Pancreas (tissue), 10 donors: Measurements from ENCODE around the gene MATN4. TPM values are rescaled to one million over a fixed set of nuclear protein-coding genes. Genes with fewer than 3 reads are reported as not detected.

Source experiments
- ATAC-seq, 4 donors: fragments of 200-7000 bp; cut with Tn5 transposase; one replicate each; pipeline versions ENCODE4 v1.8.0 to v1.9.1; 2020; ENCODE audit warnings: mild to moderate bottlenecking in 4 of 4, moderate library complexity in 4 of 4
- DNase-seq, 6 donors: peaks; one replicate each; pipeline ENCODE4 v3.0.0-alpha.2; 2020
- FAIRE-seq: peaks from 2 replicates; lab custom pipeline; 2012; peaks lifted over from hg19 to GRCh38; lab: Jason Lieb, UNC
- H3K27ac ChIP-seq, 4 donors: fragments of 200-600 bp; sonication (generic); 1 replicate in 3 of 4; 2 replicates in 1 of 4; pipeline versions ENCODE4 v1.5.0 to v1.8.0; 2020
- H3K27me3 ChIP-seq, 4 donors: fragments of 200-600 bp; one replicate each; pipeline ENCODE4 v1.8.0; 2021
- H3K36me3 ChIP-seq, 3 donors: fragments of 200-600 bp; sonication (generic) in 1 of 3; one replicate each; pipeline versions ENCODE4 v1.5.0 to v1.8.0; 2020 to 2021
- H3K4me1 ChIP-seq, 3 donors: fragments of 200-600 bp; one replicate each; pipeline ENCODE4 v1.8.0; 2021
- H3K4me3 ChIP-seq, 4 donors: fragments of 200-600 bp; sonication (generic) in 2 of 4; one replicate each; pipeline versions ENCODE4 v1.5.0 to v1.8.0; 2020 to 2021
- H3K9me3 ChIP-seq, 4 donors: fragments of 200-600 bp; one replicate each; pipeline ENCODE4 v1.8.0; 2021
- CTCF ChIP-seq, 4 donors: fragments of 200-600 bp; sonication (generic) in 3 of 4; IDR thresholded peaks; one replicate each; pipeline versions ENCODE4 v1.5.0 to v1.8.0; 2021; ENCODE audit warnings: antibody characterized with exemption in 4 of 4
- WGBS, 2 donors: extraction: QIAGEN DNeasy Blood & Tissue Kit; methylation state at CpG; one replicate each; pipeline ENCODE4 v1.1.7; 2013; 5-methylcytosine and 5-hydroxymethylcytosine counted together
- intact Hi-C, 3 donors: fragments of 100-400 bp; cut with DNase I; formaldehyde crosslinking; loops; one replicate each; pipeline versions ENCODE4 v1.11.1 to v1.14.2; 2022
- polyA plus RNA-seq, 2 donors: library from polyadenylated mRNA; stranded (reverse); fragments of 200-250 nt; gene quantifications; one replicate each; pipeline ENCODE4 v1.2.3, GENCODE V29; 2013
- total RNA-seq, 6 donors: library from RNA; stranded (reverse); fragmentation: NEBNext Ultra II Directional in 4 of 6; extraction: Animal tissue kit (Norgen Biotek cat#: 25700) in 4 of 6; gene quantifications; one replicate each; pipeline versions ENCODE4 v1.2.1 to v1.2.4, GENCODE V29; 2021 to 2023
- donor health status: healthy with polysubstance abuse.
- donor health status: DM: no; HTN: no; CAD: no; lungs with moderate emphysema.
- donor health status: DM: no; HTN: no; CAD: no.
- donor health status: control.
- donor health status: control.
- donor health status: Bipolar disorder and iron deficiency.
- donor health status: DM: yes; HTN: yes; CAD: no.
- donor health status: DM: no; HTN: no; CAD: no.
- donor health status: DM: no; HTN: no; CAD: no.
- donor health status: DM: yes; HTN: yes; CAD: no.

The MATN4 gene
- total and polyA plus RNA-seq, 8 donors: 0.89 to 6.4 (median 2.3) TPM

GRCh38 chr20:45346851-45347250 lies 38.8 kb upstream of the MATN4 start:
- H3K4me3 ChIP-seq: peak overlapping the region; percentile 45 to 92 (median 77)
- intact Hi-C loops: no loop called here
- no peaks in the 10 kb centered on the region for H3K36me3 ChIP-seq
- no peaks in the 10 kb centered on the region for H3K27me3 ChIP-seq
- no peak for FAIRE-seq
- no peak for DNase-seq
- H3K9me3 ChIP-seq: no peaks in the 10 kb centered on the region
- H3K27ac ChIP-seq: peak overlapping the region; percentile 76 to 98 (median 92)
- peaks cover 6 to 26% (median 25%) of the 10 kb centered on the region in 3 donors for H3K4me1 ChIP-seq
- no peak for ATAC-seq
- no peak for TF ChIP-seq CTCF (IDR thresholded peaks at IDR 0.05)
- WGBS, 2 donors: 16 to 21% methylated on average over 5 of the region's 5 CpGs

GRCh38 chr20:45346291-45346718 lies 38.2 kb upstream of the MATN4 start:
- no peaks in the 10 kb centered on the region for H3K27me3 ChIP-seq
- DNase-seq (no peak), FAIRE-seq (no peak), ATAC-seq (no peak)
- 9 to 10% methylated on average over 2 to 3 of the region's 3 CpGs for WGBS, 2 donors
- H3K4me3 ChIP-seq: peak overlapping the region; percentile 45 to 92 (median 77)
- peaks cover 7 to 29% (median 26%) of the 10 kb centered on the region in 3 donors for H3K4me1 ChIP-seq
- H3K36me3 ChIP-seq: no peaks in the 10 kb centered on the region
- intact Hi-C loops: no loop called here
- TF ChIP-seq CTCF (IDR thresholded peaks at IDR 0.05): no peak
- H3K9me3 ChIP-seq: no peaks in the 10 kb centered on the region
- peak overlapping the region; percentile 52 to 98 (median 94) for H3K27ac ChIP-seq

GRCh38 chr20:45345104-45345936 lies 37.2 kb upstream of the MATN4 start:
- no peak for TF ChIP-seq CTCF (IDR thresholded peaks at IDR 0.05)
- peak; percentile 68 to 76 (median 72) for DNase-seq
- FAIRE-seq: no peak
- no peaks in the 10 kb centered on the region for H3K9me3 ChIP-seq
- H3K4me3 ChIP-seq: peak overlapping the region in 3 of 4 donors; percentile 70 to 92 (median 84)
- intact Hi-C loops: no loop called here
- no peaks in the 10 kb centered on the region for H3K36me3 ChIP-seq
- ATAC-seq: peak; percentile 12 to 20 (median 14)
- H3K27ac ChIP-seq: peak overlapping the region; percentile 87 to 98 (median 94)
- peaks cover 15 to 39% (median 36%) of the 10 kb centered on the region in 3 donors for H3K4me1 ChIP-seq
- WGBS, 2 donors: 17 to 31% methylated on average over 9 of the region's 9 CpGs
- H3K27me3 ChIP-seq: no peaks in the 10 kb centered on the region

GRCh38 chr20:45344168-45344860 lies 36.2 kb upstream of the MATN4 start:
- DNase-seq (peak; percentile 63 to 83 (median 70)), ATAC-seq (peak; percentile 11 to 50 (median 28)), FAIRE-seq (no peak)
- Histone ChIP-seq H3K9me3 (no peaks in the 10 kb centered on the region), H3K36me3 (no peaks in the 10 kb centered on the region), H3K27ac (peak overlapping the region; percentile 87 to 98 (median 94)), H3K4me1 (peaks cover 25 to 49% (median 46%) of the 10 kb centered on the region in 3 donors), H3K4me3 (peak overlapping the region in 2 of 4 donors; percentile 84 to 92), H3K27me3 (no peaks in the 10 kb centered on the region)
- intact Hi-C loops: no loop called here
- 11 to 15% methylated on average over 9 of the region's 9 CpGs for WGBS, 2 donors
- TF ChIP-seq CTCF (IDR thresholded peaks at IDR 0.05): no peak
